SK-N-SH (cell line): Measurements from ENCODE around the gene TSNAXIP1. TPM values are rescaled to one million over a fixed set of nuclear protein-coding genes. Genes with fewer than 3 reads are reported as not detected.

Experiments
- CTCF ChIA-PET: fragments of 300-600, 350-600 bp; formaldehyde crosslinking; extraction: SDS; loops from one replicate; lab custom pipeline; 2021; lab: Yijun Ruan, JAX
- POLR2A ChIA-PET: fragments of 350-600 bp; sonication (Branson Sonifier 250); formaldehyde crosslinking; extraction: SDS; loops from one replicate; lab custom pipeline; 2020; ENCODE audit warnings: antibody characterized with exemption, inconsistent platforms; lab: Yijun Ruan, JAX
- DNase-seq: peaks from one replicate; pipeline ENCODE4 v3.0.0; 2012
- H2AFZ ChIP-seq: fragments of 200-600 bp; sonication (generic); 2 replicates; pipeline ENCODE4 v1.8.1; 2016; ENCODE audit warnings: antibody characterized with exemption, mild to moderate bottlenecking, low read depth
- H3F3A ChIP-seq: fragments of 200-600 bp; sonication (generic); replicated peaks from 2 replicates; pipeline ENCODE3; 2016; ENCODE audit warnings: antibody characterized with exemption, mild to moderate bottlenecking; ENCODE audit not compliant: insufficient read depth
- H3K27ac ChIP-seq, 2 experiments: fragments of 200-500 bp in 1 of 2; fragments of 200-600 bp in 1 of 2; sonication (Bioruptor generic) in 1 of 2; sonication (generic), shearing (Covaris generic) in 1 of 2; 2 replicates each; pipeline versions ENCODE4 v1.5.1 to v1.6.1; 2014 to 2016; ENCODE audit warnings: low read depth in 2 of 2, inconsistent platforms in 1 of 2, low read length in 1 of 2, mild to moderate bottlenecking in 1 of 2, mixed read lengths in 1 of 2
- H3K27me3 ChIP-seq: fragments of 200-600 bp; sonication (generic), shearing (Covaris generic); 2 replicates; pipeline ENCODE4 v1.6.1; 2016; ENCODE audit warnings: mixed run types; ENCODE audit not compliant: insufficient read depth
- H3K36me3 ChIP-seq, 2 experiments: fragments of 200-500 bp in 1 of 2; fragments of 200-600 bp in 1 of 2; sonication (Bioruptor generic) in 1 of 2; sonication (generic) in 1 of 2; replicated peaks in 1 of 2; 2 replicates each; pipeline versions ENCODE3 to v1.5.1; 2014 to 2016; ENCODE audit warnings: low read length in 1 of 2, mild to moderate bottlenecking in 1 of 2; ENCODE audit not compliant: insufficient read depth in 2 of 2, control insufficient read depth in 1 of 2
- H3K4me1 ChIP-seq, 2 experiments: fragments of 200-500 bp in 1 of 2; fragments of 200-600 bp in 1 of 2; sonication (Bioruptor generic) in 1 of 2; sonication (generic), shearing (Covaris generic) in 1 of 2; 2 replicates each; pipeline versions ENCODE4 v1.5.1 to v1.6.1; 2014 to 2016; ENCODE audit warnings: low read depth in 1 of 2, low read length in 1 of 2, mixed run types in 1 of 2; ENCODE audit not compliant: insufficient read depth in 2 of 2, control insufficient read depth in 1 of 2
- H3K4me2 ChIP-seq: fragments of 200-600 bp; sonication (generic), shearing (Covaris generic); 2 replicates; pipeline ENCODE4 v1.6.1; 2017; ENCODE audit warnings: mixed run types
- H3K4me3 ChIP-seq, 2 experiments: fragments of 200-500 bp in 1 of 2; fragments of 200-600 bp in 1 of 2; sonication (Bioruptor generic) in 1 of 2; sonication (generic), shearing (Covaris generic) in 1 of 2; 2 replicates each; pipeline versions ENCODE4 v1.5.1 to v1.8.1; 2014 to 2016; ENCODE audit warnings: low read depth in 2 of 2, inconsistent platforms in 1 of 2, low read length in 1 of 2, mild to moderate bottlenecking in 1 of 2, mixed read lengths in 1 of 2, moderate library complexity in 1 of 2
- H3K79me2 ChIP-seq: fragments of 200-600 bp; sonication (generic); 2 replicates; pipeline ENCODE4 v1.8.1; 2017; ENCODE audit warnings: mild to moderate bottlenecking; ENCODE audit not compliant: insufficient read depth
- H3K9ac ChIP-seq: fragments of 200-600 bp; sonication (generic); 2 replicates; pipeline ENCODE4 v1.6.1; 2017; ENCODE audit warnings: mixed run types
- H3K9me2 ChIP-seq: fragments of 200-600 bp; sonication (generic); 2 replicates; pipeline ENCODE4 v1.6.1; 2017; ENCODE audit warnings: mixed run types
- H3K9me3 ChIP-seq: fragments of 200-600 bp; sonication (generic); 2 replicates; pipeline ENCODE4 v1.6.1; 2017; ENCODE audit warnings: mixed run types, mild to moderate bottlenecking, moderate library complexity
- H4K20me1 ChIP-seq: fragments of 200-600 bp; sonication (generic); 2 replicates; pipeline ENCODE4 v1.6.1; 2017; ENCODE audit warnings: mild to moderate bottlenecking, mixed run types; ENCODE audit not compliant: insufficient read depth
- EP300 ChIP-seq, 2 experiments: IDR thresholded peaks; 2 replicates each; pipeline versions ENCODE4 v1.4.0 to v1.6.1; 2012; ENCODE audit warnings: borderline replicate concordance in 1 of 2, low read depth in 1 of 2, low read length in 1 of 2
- EZH2phosphoT487 ChIP-seq: fragments of 200-600 bp; sonication (generic); IDR thresholded peaks from 2 replicates; pipeline ENCODE4 v1.6.1; 2017; ENCODE audit warnings: low read depth, mixed run types, mild to moderate bottlenecking, antibody characterized with exemption, moderate library complexity, borderline replicate concordance
- FOSL2 ChIP-seq: IDR thresholded peaks from 2 replicates; pipeline ENCODE4 v1.4.0; 2012; ENCODE audit warnings: low read depth, mild to moderate bottlenecking, moderate library complexity, borderline replicate concordance
- FOXJ3 ChIP-seq: sonication (generic); formaldehyde crosslinking; IDR thresholded peaks from 2 replicates; pipeline ENCODE4 v1.5.1; 2020; ENCODE audit warnings: mild to moderate bottlenecking, missing genetic modification reagents
- FOXM1 ChIP-seq: IDR thresholded peaks from 2 replicates; pipeline ENCODE4 v1.4.0; 2012; ENCODE audit warnings: low read depth, mild to moderate bottlenecking
- GABPA ChIP-seq: IDR thresholded peaks from 2 replicates; pipeline ENCODE4 v1.4.0; 2012; ENCODE audit warnings: low read depth, mild to moderate bottlenecking
- GATA2 ChIP-seq: sonication (generic); formaldehyde crosslinking; IDR thresholded peaks from 2 replicates; pipeline ENCODE4 v1.5.0; 2020; ENCODE audit warnings: mild to moderate bottlenecking, missing genetic modification reagents
- MAX ChIP-seq: IDR thresholded peaks from 2 replicates; pipeline ENCODE4 v1.4.0; 2012; ENCODE audit warnings: low read depth
- MEF2A ChIP-seq: IDR thresholded peaks from 2 replicates; pipeline ENCODE4 v1.4.0; 2012; ENCODE audit warnings: low read depth, borderline replicate concordance
- MXI1 ChIP-seq: IDR thresholded peaks from 2 replicates; pipeline ENCODE4 v1.6.1; 2012; ENCODE audit warnings: mild to moderate bottlenecking, low read depth, low read length, improper control_type of control experiment
- NFIC ChIP-seq: IDR thresholded peaks from 2 replicates; pipeline ENCODE4 v1.4.0; 2012; ENCODE audit warnings: borderline replicate concordance
- POLR2AphosphoS5 ChIP-seq: IDR thresholded peaks from 2 replicates; pipeline ENCODE4 v1.6.1; 2012; ENCODE audit warnings: low read depth, low read length
- RCOR1 ChIP-seq: fragments of 150-350 bp; IDR thresholded peaks from 2 replicates; pipeline ENCODE4 v1.6.1; 2017; ENCODE audit warnings: antibody characterized with exemption, low read length
- REST ChIP-seq: IDR thresholded peaks from 2 replicates; pipeline ENCODE4 v1.6.1; 2012; ENCODE audit warnings: mild to moderate bottlenecking, low read depth, low read length, moderate library complexity
- RFX5 ChIP-seq: IDR thresholded peaks from 2 replicates; pipeline ENCODE4 v1.6.1; 2012; ENCODE audit warnings: mild to moderate bottlenecking, improper control_type of control experiment, low read length
- SMC3 ChIP-seq: IDR thresholded peaks from 2 replicates; pipeline ENCODE4 v1.6.1; 2012; ENCODE audit warnings: low read depth, low read length, improper control_type of control experiment
- YY1 ChIP-seq: IDR thresholded peaks from 2 replicates; pipeline ENCODE4 v1.4.0; 2012; ENCODE audit warnings: low read depth, mild to moderate bottlenecking
- ZBTB33 ChIP-seq: IDR thresholded peaks from 2 replicates; pipeline ENCODE4 v1.4.0; 2012; ENCODE audit warnings: low read depth, borderline replicate concordance
- WGBS: methylation state at CpG from one replicate; pipeline ENCODE4 v1.1.6; 2017; ENCODE audit warnings: low lambda C conversion rate; 5-methylcytosine and 5-hydroxymethylcytosine counted together
- polyA plus RNA-seq, 3 experiments: library from polyadenylated mRNA; depleted of rRNA; stranded (reverse); fragments of >200 nt; gene quantifications; 2 replicates each; pipeline ENCODE4 v1.2.3, GENCODE V29; 2012
- TF ChIP-seq, protein P1 (sequence below): fragments of 150-350 bp; IDR thresholded peaks from 2 replicates; pipeline ENCODE4 v1.6.1; 2016; ENCODE audit warnings: mild to moderate bottlenecking, low read depth, low read length

Gene TSNAXIP1
- polyA plus RNA-seq, 1 of the 3 experiments (the other 2 are of a cell fraction), result 4.4 TPM

DNA sequence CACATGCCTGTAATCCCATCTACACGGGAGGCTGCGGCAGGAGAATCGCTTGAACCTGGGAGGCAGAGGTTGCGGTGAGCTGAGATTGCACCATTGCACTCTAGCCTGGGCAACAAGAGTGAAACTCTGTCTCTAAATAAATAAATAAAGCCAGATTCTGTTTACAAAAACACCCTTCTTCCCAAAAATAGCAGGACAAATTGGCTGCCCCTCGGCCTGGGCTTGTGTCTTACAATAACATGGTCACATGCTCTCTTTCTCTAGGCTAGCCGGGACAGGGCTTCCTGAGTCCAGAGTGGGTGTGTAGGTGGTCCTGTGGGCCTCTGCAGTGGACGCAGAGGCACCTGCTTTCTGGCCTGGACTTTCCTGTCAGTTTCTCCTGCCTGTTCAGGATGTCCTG lies 63.0 kb downstream of the TSNAXIP1 start:
- 90% methylated on average over 1 of the region's 7 CpGs for WGBS
- Histone ChIP-seq H3K27ac (no peak overlapping the region), H3K4me1 (peaks cover 8 to 13% of the 10 kb centered on the region in 2 experiments; a peak in 1 of 4 replicates), H3K4me3 (no peak overlapping the region), H3K36me3 (peaks cover 43 to 54% of the 10 kb centered on the region in 2 experiments), H3F3A (peaks cover 28% of the 10 kb centered on the region), H4K20me1 (peaks cover 30% of the 10 kb centered on the region), H3K4me2 (no peak overlapping the region), H3K27me3 (no peaks in the 10 kb centered on the region), H3K79me2 (peaks cover 58% of the 10 kb centered on the region), H3K9me3 (no peaks in the 10 kb centered on the region), H3K9ac (no peak overlapping the region), H3K9me2 (no peaks in the 10 kb centered on the region), H2AFZ (no peak overlapping the region)
- DNase-seq, result no peak
- TF ChIP-seq NFIC, result no peak
- TF ChIP-seq FOSL2, result no peak
- TF ChIP-seq GABPA, result no peak
- TF ChIP-seq YY1, result no peak
- no peak for TF ChIP-seq MAX
- TF ChIP-seq, protein P1, sequence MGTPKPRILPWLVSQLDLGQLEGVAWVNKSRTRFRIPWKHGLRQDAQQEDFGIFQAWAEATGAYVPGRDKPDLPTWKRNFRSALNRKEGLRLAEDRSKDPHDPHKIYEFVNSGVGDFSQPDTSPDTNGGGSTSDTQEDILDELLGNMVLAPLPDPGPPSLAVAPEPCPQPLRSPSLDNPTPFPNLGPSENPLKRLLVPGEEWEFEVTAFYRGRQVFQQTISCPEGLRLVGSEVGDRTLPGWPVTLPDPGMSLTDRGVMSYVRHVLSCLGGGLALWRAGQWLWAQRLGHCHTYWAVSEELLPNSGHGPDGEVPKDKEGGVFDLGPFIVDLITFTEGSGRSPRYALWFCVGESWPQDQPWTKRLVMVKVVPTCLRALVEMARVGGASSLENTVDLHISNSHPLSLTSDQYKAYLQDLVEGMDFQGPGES, result no peak
- no peak for TF ChIP-seq MEF2A
- TF ChIP-seq RFX5, result no peak
- TF ChIP-seq MXI1, result no peak
- no peak for TF ChIP-seq EP300 (IDR thresholded peaks at IDR 0.05; ENCODE audit: borderline replicate concordance in 1 of 2, low read depth in 1 of 2, low read length in 1 of 2)
- no peak for TF ChIP-seq POLR2AphosphoS5
- TF ChIP-seq REST, result no peak
- no peak for TF ChIP-seq EZH2phosphoT487
- no peak for TF ChIP-seq ZBTB33
- no peak for TF ChIP-seq RCOR1
- no peak for TF ChIP-seq SMC3
- TF ChIP-seq FOXJ3 (CRISPR knock-in tag), result no peak
- TF ChIP-seq GATA2 (CRISPR knock-in tag), result no peak
- TF ChIP-seq FOXM1, result no peak
- CTCF ChIA-PET, result interaction anchor here (1.0 to 2.9 kb wide), 3 partner anchors 13 to 72 kb away, joined by 3 to 14 read pairs (median 5); no protein-coding TSS in a partner anchor
- POLR2A ChIA-PET, result no interaction called here
